Measurements from ENCODE around the gene SH3BGRL2.

SH3BGRL2 gene

DNA sequence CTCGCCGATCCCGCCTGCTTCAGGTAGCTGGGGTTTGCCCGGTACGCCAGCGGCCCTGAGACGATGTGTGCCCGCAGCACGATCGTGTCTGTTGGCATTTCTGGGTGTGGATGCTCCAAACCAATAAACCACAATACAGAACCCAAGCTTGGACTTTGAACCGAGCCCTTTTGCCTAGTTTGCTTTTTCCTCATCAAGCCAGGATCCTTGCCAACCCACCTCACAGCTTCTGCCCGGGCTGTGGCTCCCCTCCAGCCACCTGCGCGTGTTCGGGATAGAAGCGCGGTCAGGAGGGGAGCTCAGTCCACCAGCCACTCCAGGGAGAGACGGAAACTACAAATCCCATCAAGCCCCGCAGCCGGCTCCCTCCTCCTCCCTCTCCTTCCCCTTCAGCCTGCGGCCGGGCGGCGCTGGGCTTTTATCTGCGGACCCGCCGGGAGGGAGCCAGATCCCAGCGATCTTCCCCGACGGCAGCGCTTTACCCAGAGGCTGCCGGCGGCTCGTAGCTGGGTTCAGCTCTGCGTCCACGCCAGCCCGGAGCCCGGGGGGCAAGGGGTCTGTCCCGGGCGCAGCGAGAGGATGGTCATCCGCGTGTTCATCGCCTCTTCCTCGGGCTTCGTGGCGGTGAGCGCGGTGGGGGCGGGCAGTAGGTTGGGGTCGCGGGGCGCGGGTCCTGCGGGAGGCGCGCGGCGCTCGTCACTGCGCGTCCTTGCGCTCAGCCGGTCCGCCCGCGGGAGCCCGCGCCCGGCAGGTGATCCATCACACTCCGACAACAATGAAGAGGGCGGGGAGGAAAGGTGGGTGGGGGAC, at the start of gene SH3BGRL2:
TSS of gene SH3BGRL2 (plus strand) at position 447 of the 810 bp plus-strand sequence. CDS start at position 580, 133 bp downstream.
- DNase-seq, result peak; percentile 10

GRCh38 chr6:79584332-79584731, 46.8 kb upstream of the SH3BGRL2 start:
- DNase-seq, result no peak

GRCh38 chr6:79586548-79586947, 44.6 kb upstream of the SH3BGRL2 start:
- DNase-seq, result no peak

GRCh38 chr6:79589701-79590100, 41.4 kb upstream of the SH3BGRL2 start:
- DNase-seq, result no peak

DNA sequence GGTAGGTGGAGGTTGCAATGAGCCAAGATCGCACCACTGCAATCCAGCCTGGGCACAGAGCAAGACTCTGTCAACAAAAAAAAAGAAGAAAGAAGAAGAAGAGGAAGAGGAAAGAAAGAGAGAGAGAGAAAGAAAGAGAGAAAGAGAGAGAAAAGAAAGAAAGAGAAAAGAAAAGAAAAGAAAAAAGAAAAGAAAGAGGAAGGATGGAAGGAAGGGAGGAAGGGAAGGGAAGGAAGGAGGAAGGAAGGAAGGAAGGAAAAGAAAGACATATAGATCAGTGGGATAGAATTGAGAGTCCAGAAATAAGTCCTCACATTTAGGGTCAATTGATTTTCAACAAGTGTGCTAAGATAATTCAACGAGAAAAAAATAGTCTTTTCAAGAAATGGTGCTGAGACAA, 34.0 kb upstream of the SH3BGRL2 start:
- no peak for DNase-seq

- DNase-seq, result no peak
These were observed 33.1 kb upstream of the SH3BGRL2 start for GRCh38 chr6:79598012-79598411.

GRCh38 chr6:79599725-79600259, 31.3 kb upstream of the SH3BGRL2 start:
- no peak for DNase-seq

- no peak for DNase-seq
These were observed 30.8 kb upstream of the SH3BGRL2 start for GRCh38 chr6:79600313-79600712.

- peak; percentile 56 for DNase-seq
These were observed 30.1 kb upstream of the SH3BGRL2 start for GRCh38 chr6:79600812-79601609.

DNA sequence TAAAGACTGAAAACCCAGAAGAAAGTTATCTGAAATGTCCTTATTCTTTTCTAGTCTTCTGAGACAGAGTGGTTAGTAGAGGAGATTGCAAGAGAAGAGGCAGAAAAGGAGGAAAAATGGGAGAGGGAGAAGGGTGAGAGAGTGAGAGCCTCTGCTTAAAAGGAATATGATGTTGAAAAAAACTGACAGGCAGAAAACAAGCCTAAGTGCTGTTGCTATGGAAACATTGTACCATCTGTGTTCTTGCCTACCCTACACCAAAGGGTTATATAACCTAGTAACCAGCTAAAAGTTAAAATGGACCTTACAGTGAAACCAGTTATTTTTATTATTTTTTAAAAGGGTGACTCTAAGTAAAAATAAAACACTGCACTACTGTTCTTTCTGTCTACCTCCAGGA, 28.3 kb upstream of the SH3BGRL2 start:
- DNase-seq, result no peak

DNA sequence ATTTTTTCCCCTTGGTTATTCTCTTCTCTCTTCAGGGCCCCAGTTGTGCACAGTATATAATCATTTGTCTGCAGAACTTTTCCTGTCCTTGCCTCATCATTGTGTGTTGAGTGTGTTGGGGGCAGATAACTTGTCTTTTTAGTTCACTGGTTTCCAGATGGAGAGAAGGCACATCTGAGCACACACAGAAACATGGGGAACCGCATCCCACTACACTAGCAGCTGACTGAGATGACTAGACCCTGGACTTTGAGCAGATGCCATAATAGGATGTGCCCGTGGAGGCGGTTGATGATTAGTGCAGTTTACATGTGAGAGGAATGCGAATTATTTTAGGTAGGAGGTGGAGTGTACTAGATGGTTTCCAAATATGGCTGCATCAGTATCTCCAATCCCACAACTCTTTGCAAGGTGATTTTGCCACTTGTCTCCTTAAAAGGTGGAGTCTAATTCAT, 26.5 kb upstream of the SH3BGRL2 start:
- DNase-seq, result no peak

GRCh38 chr6:79605061-79605460, 26.1 kb upstream of the SH3BGRL2 start:
- DNase-seq, result no peak

DNA sequence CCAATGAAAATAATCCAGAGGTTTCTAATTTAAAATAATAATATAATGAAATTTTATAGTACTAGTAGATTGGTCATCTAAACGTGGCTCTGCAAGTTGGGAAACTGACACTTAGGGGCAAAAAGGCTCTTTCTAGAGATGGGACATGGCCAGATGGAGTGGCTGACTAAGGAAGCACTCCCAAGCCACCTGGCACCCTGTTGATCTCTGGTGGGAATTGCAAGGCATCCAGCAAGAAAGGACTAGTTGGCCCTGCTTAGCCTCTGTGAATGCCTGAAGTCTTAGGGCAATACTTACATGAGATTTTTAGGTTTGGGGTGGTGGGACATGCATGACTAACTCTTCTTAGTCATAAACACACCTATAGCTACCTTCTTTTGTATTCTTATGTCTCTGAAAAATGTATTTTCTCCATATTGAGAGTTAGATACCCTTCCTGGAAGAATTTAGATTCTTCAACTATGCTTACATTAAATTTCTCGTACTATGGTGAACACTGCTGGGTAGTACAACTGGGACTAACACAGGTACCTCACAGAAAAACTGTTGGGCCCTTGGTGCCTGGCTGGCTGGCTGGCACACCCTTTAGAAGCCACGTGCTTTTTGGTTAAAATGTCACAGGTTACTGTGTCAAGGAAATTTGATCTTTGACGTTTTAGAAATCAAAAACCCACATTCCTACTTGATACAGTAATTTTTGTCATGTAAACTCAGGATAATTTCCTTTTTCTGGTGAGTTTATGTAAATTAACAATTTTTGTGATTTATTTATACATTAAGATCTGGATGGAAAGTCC, 25.0 kb upstream of the SH3BGRL2 start:
- no peak for DNase-seq

- DNase-seq, result no peak
These were observed 24.1 kb upstream of the SH3BGRL2 start for GRCh38 chr6:79607000-79607399.

DNA sequence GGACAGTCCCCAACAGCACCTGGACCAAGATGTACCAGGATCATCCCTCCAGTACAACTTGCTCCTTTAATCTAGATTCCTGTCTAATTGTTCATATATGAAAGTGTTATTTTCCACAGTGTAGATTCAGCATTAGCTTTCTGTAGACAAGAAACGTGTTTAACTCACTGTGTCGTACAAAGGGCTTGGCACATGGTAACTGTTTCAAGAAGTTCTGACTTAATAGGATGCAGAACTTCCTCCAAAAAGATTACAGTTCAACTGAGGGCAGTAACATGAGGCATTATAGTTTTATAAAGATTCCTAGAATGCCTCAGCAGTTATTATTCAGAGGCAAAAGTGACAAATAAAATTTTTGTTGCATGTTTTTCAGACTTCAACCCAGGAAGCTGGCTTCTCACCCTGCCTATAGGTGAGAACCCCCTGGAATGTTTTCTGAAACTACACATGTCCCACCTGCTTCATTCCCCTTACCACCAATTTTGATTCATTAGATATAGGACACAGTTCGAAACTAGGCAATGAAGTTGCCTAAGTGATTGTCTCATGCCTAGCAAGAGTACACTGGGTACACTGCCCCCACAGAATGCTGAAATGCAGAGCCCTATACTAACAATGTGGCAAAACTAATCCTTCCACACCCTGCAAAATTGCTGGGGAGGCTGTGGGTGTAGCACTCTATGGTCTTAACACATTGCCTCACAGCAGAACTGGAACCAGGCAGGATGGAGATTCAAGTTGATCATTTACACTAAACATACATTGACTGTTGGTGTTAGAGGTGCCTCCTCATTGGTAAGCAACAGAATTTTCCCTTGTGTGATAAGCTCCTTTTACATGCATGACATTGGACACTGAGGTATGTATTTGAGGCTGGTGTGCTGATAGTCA, 22.6 kb upstream of the SH3BGRL2 start:
- DNase-seq, result no peak

DNA sequence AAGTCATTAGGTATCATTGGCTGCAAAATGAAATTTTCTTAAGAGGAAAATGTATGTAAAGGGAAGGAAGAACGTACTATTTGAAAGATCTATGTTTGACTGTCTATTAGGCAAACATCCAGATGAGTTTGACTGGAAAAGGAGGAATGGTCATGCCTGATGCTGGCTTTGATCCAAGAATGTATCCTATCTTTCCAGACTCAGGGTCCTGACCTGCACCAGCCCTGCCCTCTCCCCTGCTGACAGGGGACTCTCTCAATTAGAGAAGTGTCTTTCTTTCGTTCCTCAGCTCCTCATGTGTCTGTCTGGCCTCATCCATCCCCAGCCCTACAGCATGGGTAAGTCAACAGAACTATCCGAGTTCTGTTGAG, 21.9 kb upstream of the SH3BGRL2 start:
- no peak for DNase-seq

DNA sequence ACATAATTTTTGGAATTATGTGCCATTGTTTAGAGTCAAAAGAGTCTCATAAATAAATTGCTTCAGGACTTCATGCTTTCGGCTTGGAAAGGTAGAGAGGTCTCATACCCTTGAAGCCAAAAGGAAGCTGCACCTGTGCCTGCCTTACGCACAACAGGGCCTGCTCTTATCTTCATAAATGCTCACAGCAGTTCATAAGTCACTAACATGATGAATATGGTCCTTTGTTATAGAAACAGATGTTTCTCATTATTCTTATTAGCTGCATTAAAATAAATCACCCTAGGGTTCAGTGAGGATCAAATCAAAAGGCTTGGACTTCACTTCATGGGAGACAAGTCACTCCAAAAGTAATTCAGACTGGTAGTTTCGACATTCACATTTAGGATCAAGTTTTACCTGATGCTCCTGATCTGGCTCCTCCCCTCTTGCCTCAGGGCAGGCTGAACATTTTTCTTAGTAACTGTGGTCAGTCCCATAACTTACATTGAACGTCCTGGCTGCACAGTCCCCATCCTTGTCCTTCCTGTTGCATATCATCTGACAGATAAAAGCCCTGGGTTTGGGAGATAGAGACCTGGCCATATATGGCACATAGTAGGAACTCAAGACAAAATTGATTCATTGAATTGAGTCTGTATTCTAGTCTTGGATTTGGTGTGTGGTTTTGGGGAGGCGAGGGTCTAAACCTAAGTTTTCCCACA, 20.7 kb upstream of the SH3BGRL2 start:
- DNase-seq, result no peak

GRCh38 chr6:79612457-79612856, 18.7 kb upstream of the SH3BGRL2 start:
- no peak for DNase-seq

DNA sequence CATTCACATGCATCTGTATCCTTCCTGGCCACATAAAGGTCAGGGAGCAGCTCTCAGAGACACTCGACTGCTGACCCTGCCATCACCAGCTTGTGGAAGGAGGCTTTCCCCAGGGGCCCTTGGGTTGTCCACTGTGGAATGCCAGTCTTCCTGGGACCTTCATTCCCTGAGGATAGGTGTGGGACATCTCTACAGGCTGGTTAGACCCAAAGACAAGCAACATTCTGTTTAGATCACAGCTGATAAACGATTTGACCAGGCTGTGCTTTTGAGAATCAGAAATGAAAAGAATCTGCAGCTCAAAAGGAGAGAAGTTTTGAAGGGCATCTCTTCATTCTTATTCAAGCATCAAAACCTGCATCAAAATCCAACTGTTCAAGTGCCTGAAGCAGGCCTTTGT, 18.2 kb upstream of the SH3BGRL2 start:
- DNase-seq, result no peak

- DNase-seq, result no peak
These were observed 17.2 kb upstream of the SH3BGRL2 start for GRCh38 chr6:79613912-79614311.
